Measurements from ENCODE around the gene CARD9. TPM values are rescaled to one million over a fixed set of nuclear protein-coding genes. Genes with fewer than 3 reads are reported as not detected.
A peak's percentile ranks its signal among the peaks of the same experiment; 100 is the strongest.

The CARD9 gene
- total RNA-seq, 2 donors from 2014 or later = 0.35 to 1.5 TPM

GRCh38 chr9:136326761-136327303, 46.6 kb downstream of the CARD9 start:
- no peaks in the 10 kb centered on the region for H3K36me3 Mint-ChIP-seq (ENCODE audit: low read depth)
- H3K27ac Mint-ChIP-seq = peak overlapping the region; percentile 52
- WGBS, 2 experiments (ENCODE audit: insufficient coverage in 1 of 2, insufficient read length in 1 of 2) = 67 to 68% methylated on average over 9 to 17 of the region's 17 CpGs
- Histone ChIP-seq H3K4me3 (ENCODE audit: low read length) (no peak overlapping the region), H3K9me3 (ENCODE audit: control insufficient read depth, low read length) (no peaks in the 10 kb centered on the region), H3K27ac (ENCODE audit: low read depth, low read length) (peak overlapping the region; percentile 80), H3K4me1 (ENCODE audit: control insufficient read depth, insufficient read depth, low read length) (peaks cover 17% of the 10 kb centered on the region), H3K27me3 (ENCODE audit: control insufficient read depth, insufficient read depth, low read length, poor library complexity, severe bottlenecking) (no peaks in the 10 kb centered on the region), H3K9ac (ENCODE audit: extremely low read depth, low read length, poor library complexity, severe bottlenecking) (peak overlapping the region; percentile 45), H3K36me3 (ENCODE audit: control insufficient read depth, insufficient read depth, low read length) (no peaks in the 10 kb centered on the region)
- no peaks in the 10 kb centered on the region for H3K9me3 Mint-ChIP-seq
- DNase-seq = no peak
- H3K4me3 Mint-ChIP-seq = peak overlapping the region; percentile 52
- no peaks in the 10 kb centered on the region for H3K27me3 Mint-ChIP-seq (ENCODE audit: insufficient read depth)
- peaks cover 6% of the 10 kb centered on the region for H3K4me1 Mint-ChIP-seq
- TF ChIP-seq CTCF (conservative IDR thresholded peaks at IDR 0.05) = no peak

DNA sequence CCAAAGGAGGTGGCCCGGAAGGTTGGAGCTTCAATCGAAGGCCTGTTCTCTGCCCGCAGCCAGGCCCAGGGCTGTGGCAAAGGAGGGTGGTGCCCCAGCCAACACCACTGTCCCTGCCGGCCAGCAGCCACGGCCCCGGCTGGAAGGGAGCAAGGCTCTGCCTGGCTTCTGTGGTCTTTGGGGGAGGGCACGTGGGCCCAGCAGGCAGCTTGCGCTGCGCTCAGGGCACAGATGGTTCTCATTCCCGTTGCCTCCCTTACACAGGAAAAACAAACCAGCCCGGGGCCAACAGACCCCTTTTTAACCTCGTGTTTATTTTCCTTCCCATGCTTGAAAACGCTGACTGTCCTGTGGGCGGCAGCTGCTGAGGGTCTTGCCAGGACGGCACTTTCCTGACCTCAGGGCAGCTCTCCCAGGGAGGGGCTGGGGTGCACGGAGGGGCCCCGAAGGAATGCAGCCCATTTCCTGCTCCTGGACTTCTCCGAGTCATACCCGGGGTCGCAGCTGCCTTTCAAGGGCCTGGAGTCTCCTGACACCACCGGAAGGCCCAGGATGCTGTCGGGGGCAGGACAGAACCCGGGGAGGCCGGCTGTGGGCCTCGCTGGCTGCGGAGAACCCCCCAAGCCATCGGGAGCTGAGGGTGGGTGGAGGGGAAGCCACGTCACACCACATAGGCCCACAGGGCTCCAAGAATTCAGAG, 47.3 kb downstream of the CARD9 start:
- peak; percentile 81 for DNase-seq
- Histone ChIP-seq H3K27ac (ENCODE audit: low read depth, low read length) (peak overlapping the region; percentile 80), H3K9ac (ENCODE audit: extremely low read depth, low read length, poor library complexity, severe bottlenecking) (no peak overlapping the region)

GRCh38 chr9:136325358-136325757, 48.1 kb downstream of the CARD9 start:
- no peaks in the 10 kb centered on the region for H3K9me3 Mint-ChIP-seq

More for the DNA sequence above, 47.3 kb downstream of the CARD9 start:
- Mint-ChIP-seq H3K27me3 (ENCODE audit: insufficient read depth) (no peaks in the 10 kb centered on the region), H3K9me3 (no peaks in the 10 kb centered on the region), H3K4me3 (peak overlapping the region; percentile 52), H3K36me3 (ENCODE audit: low read depth) (no peaks in the 10 kb centered on the region), H3K27ac (no peak overlapping the region), H3K4me1 (peaks cover 6% of the 10 kb centered on the region)
- Histone ChIP-seq H3K9me3 (ENCODE audit: control insufficient read depth, low read length) (no peaks in the 10 kb centered on the region), H3K4me3 (ENCODE audit: low read length) (no peak overlapping the region), H3K36me3 (ENCODE audit: control insufficient read depth, insufficient read depth, low read length) (no peaks in the 10 kb centered on the region), H3K4me1 (ENCODE audit: control insufficient read depth, insufficient read depth, low read length) (peaks cover 17% of the 10 kb centered on the region), H3K27me3 (ENCODE audit: control insufficient read depth, insufficient read depth, low read length, poor library complexity, severe bottlenecking) (no peaks in the 10 kb centered on the region)
- 55 to 73% methylated on average over 23 to 28 of the region's 28 CpGs for WGBS, 2 experiments (ENCODE audit: insufficient coverage in 1 of 2, insufficient read length in 1 of 2)
- TF ChIP-seq CTCF (conservative IDR thresholded peaks at IDR 0.05) = no peak

More at GRCh38 chr9:136325358-136325757, 48.1 kb downstream of the CARD9 start:
- no peaks in the 10 kb centered on the region for H3K27me3 Mint-ChIP-seq (ENCODE audit: insufficient read depth)
- no peak overlapping the region for H3K4me3 Mint-ChIP-seq
- DNase-seq = no peak
- no peak overlapping the region for H3K4me3 ChIP-seq (ENCODE audit: low read length)
- H3K27me3 ChIP-seq (ENCODE audit: control insufficient read depth, insufficient read depth, low read length, poor library complexity, severe bottlenecking) = no peaks in the 10 kb centered on the region
- peaks cover 6% of the 10 kb centered on the region for H3K4me1 Mint-ChIP-seq
- no peak for TF ChIP-seq CTCF (conservative IDR thresholded peaks at IDR 0.05)
- H3K9me3 ChIP-seq (ENCODE audit: control insufficient read depth, low read length) = no peaks in the 10 kb centered on the region
- H3K36me3 ChIP-seq (ENCODE audit: control insufficient read depth, insufficient read depth, low read length) = no peaks in the 10 kb centered on the region
- no peak overlapping the region for H3K9ac ChIP-seq (ENCODE audit: extremely low read depth, low read length, poor library complexity, severe bottlenecking)
- no peak overlapping the region for H3K27ac ChIP-seq (ENCODE audit: low read depth, low read length)
- peaks cover 17% of the 10 kb centered on the region for H3K4me1 ChIP-seq (ENCODE audit: control insufficient read depth, insufficient read depth, low read length)
- H3K36me3 Mint-ChIP-seq (ENCODE audit: low read depth) = no peaks in the 10 kb centered on the region
- no peak overlapping the region for H3K27ac Mint-ChIP-seq
- WGBS, 2 experiments (ENCODE audit: insufficient coverage in 1 of 2, insufficient read length in 1 of 2) = 95 to 97% methylated on average over 13 of the region's 13 CpGs
